GM19463 (cell line): Measurements from ENCODE around the gene KDM4C.
A peak's percentile ranks its signal among the peaks of the same experiment; 100 is the strongest.

Experiments
- ATAC-seq: cut with Tn5 transposase; IDR thresholded peaks from one replicate; pipeline ENCODE4 v1.9.1; 2021; ENCODE audit warnings: mild to moderate bottlenecking, moderate library complexity; ENCODE audit not compliant: unreplicated experiment

KDM4C gene

GRCh38 chr9:6961845-6962522, 204.2 kb downstream of the KDM4C start:
- no peak for ATAC-seq

- no peak for ATAC-seq
These were observed 207.8 kb downstream of the KDM4C start for GRCh38 chr9:6965566-6965965.

DNA sequence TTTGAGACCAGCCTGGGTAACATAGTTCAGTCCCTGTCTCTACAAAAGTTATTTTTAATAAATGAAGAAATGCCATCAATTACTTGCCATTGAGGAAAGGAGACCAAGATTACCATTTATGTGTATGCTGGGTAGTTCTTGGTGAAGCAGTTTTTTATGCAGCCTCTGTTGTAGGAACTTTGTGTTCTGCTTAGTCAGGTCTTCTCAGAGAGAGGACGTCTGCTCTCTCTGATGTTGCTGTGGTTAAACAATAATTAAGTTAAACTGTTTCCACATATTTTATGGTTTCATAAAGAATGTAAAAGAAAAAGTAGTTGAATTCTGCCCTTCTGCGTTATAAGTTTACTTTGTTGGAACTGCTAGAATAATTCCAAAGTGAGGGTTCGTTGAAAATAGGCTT, 210.5 kb downstream of the KDM4C start:
- no peak for ATAC-seq

GRCh38 chr9:6969805-6970204, 212.0 kb downstream of the KDM4C start:
- ATAC-seq: no peak

DNA sequence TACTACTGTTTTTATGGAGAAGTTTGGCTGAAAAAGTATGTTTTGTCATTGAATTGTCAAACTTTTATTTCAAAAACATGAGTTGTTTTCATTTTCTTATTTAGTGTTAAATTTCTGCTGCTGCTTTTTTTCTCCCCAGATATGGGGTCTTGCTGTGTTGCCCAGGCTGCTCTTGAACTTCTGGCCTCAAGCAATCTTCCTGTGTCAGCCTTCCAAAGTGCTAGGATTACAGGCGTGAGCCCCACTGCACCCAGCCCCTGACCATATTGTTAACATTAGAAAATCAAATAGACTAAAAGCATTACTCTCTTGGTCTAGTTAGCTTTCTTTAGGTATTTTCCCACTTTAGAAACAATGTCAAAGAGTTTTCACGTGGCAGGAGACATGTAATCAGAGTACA, 215.3 kb downstream of the KDM4C start:
- no peak for ATAC-seq

GRCh38 chr9:6973762-6974161, 216.0 kb downstream of the KDM4C start:
- ATAC-seq: peak; percentile 98

DNA sequence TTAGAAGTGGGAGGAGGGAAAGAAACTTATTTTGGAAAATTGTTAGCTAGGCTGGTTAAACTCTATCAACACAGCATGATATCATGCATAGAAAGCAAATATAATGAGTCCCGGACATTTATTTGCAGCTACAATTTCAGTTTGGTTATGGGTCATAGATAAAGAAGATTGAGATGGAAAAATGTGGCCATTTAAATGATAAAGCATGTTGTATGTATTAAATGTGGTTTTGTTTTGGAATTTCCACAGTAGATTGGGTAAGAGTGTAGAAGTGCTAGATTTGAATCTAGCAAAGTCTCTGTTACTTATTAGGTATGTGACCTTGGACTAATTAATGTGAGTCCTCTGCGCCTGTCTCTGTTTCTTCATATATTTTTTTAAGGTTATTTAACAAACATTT, 217.4 kb downstream of the KDM4C start:
- no peak for ATAC-seq

DNA sequence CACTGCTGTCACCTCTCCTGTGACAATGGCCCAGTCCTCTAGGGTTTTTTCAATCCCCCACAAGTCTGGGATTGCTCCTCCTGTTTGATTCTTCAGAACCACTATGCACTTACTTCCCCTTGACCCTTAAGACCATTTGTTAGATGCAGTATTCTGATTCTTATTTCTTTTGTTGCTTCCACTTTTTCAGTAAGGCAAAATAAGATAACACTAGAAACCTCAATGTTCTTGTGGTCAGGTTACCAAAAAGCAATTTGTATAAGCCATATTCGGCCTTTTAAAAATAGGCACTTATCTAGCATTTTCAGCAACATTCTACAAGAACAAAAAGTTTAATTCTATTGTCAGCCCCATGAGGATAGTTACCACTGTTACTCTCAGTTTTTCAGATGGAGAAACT, 220.0 kb downstream of the KDM4C start:
- no peak for ATAC-seq

- ATAC-seq: no peak
These were observed 220.8 kb downstream of the KDM4C start for GRCh38 chr9:6978591-6978990.

GRCh38 chr9:6984941-6985578, 227.3 kb downstream of the KDM4C start:
- ATAC-seq: no peak

GRCh38 chr9:6986141-6986815, 228.5 kb downstream of the KDM4C start:
- ATAC-seq: no peak

GRCh38 chr9:6987381-6987780, 229.6 kb downstream of the KDM4C start:
- no peak for ATAC-seq

GRCh38 chr9:6991418-6991817, 233.6 kb downstream of the KDM4C start:
- ATAC-seq: no peak

DNA sequence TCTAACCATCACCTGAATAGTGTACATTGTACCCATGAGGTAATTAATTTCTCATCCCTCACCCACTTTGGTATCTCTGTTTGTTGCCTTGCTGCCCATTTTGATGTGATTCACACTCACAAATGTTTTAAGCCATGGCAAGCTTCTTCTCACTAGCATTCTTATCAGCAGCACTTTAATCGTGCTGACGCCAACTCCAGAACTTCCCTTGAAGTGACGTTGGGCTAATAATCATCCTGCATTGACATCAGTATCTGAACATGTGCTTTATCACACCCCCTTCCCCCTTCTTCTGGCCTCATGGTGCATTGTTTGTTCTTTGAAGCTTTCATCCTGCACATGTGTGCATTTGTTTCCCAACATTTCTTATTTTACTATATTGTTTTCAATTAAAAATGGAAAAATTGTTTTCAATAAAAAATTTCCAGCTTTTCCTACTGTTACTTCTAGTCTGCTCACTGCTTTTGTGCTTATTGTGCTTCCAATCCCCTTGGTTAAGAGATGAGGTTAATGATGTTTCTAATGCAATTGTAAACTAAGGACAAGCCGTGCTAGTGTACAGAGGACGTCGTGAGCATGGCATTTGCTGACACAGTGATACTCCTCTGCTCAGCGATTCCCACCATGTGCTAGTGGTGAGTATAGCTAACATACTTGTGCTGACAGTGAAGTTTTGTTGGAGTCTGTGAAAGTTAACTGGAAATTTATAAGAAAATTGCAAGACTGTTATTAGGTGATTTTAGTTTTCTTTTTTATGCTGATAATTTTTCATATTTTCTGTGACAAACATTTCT, 238.5 kb downstream of the KDM4C start:
- ATAC-seq: no peak

DNA sequence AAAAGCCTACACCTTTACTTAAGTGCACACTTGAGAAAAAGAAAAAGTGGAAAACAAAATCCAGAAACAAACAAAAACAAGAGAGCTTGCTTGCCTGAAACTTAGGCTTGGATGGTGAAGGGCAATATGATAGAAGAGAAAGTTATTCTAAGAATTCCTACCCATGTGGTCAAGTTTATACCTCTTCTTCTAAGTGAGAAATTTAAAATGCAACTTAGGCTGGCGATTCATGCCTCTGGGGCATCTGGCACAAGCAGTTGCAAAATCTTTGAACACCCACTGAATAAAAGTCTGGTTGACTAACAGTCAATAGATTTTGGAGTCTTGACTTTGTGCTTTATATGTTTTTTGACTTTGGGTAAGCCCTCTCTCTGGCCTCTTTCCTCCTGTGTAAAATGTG, 239.6 kb downstream of the KDM4C start:
- ATAC-seq: no peak

DNA sequence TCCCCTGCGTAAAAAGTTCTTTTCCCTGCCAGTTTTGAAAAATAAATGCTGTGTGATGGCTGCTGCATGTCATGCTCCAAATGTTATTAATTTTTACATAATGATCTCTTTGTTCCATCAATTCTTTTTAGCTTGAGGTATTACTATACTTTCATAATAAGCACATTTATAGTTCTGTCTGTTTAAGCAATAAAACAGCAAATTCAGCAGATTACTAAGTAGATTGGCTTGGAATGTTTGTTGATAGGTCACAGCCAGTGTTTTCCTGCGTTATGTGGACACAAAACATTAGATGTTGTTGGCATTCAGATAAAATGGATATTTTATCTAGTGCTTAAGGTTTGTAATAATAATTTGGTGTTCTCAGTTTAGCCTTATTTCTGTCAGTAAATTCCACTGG, 242.0 kb downstream of the KDM4C start:
- no peak for ATAC-seq

DNA sequence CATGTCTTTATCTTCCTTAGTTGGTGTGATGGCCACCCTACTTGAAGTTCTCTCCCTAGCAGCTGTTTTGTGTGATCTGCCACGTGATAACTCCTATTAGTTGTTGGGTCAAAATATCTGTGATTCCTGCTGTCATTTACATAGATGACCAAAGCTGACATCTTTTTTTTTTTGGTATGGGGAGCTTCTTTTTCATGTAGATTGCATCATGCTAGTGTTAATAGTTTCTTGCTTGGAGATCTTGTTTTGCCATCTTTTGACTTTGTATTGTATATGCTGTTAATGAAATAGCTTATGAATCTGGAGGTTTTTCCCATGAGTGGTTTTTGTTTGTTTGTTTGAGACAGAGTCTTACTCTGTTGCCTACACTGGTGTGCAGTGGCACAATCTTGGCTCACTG, 243.8 kb downstream of the KDM4C start:
- ATAC-seq: no peak

GRCh38 chr9:7003861-7004260, 246.1 kb downstream of the KDM4C start:
- ATAC-seq: no peak

GRCh38 chr9:7006417-7006816, 248.6 kb downstream of the KDM4C start:
- no peak for ATAC-seq

DNA sequence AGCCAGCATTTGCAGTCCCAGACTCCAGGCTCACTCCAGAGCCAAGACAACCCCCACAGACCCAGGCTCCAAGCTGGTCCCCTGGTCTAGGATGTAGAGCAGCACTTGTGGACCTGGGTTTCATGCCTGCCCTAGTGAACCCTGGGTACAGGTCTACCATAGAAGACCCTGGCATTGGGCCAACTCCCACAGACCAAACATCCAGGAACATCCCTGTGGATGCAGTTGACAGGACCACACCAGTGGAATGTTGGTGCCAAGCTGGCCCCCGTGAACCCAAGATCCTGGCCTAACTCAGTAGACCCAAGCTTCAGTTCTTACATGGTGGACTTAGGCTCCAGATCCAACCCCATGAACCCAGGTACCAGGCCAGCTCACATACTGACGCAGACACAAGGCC, 250.6 kb downstream of the KDM4C start:
- no peak for ATAC-seq

DNA sequence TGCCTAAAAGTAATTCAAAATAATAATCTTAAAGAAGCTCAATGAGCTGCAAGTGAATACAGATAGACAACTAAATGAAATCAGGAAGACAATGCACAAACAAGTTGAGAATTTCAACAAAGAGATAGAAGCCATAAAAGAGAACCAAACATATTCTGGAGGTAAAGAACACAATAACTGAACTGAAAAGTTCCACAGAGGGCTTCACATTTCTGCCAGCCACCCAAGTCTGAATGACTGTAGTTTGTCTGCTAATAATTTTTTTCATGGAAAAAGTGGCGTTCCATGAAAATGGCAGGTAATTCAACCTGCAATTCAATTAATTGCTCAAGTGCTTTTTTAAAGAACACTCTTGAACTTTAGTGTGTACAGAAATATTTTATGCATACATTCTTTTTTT, 251.3 kb downstream of the KDM4C start:
- no peak for ATAC-seq
